ENCODE data around the gene RNF222.

DNA sequence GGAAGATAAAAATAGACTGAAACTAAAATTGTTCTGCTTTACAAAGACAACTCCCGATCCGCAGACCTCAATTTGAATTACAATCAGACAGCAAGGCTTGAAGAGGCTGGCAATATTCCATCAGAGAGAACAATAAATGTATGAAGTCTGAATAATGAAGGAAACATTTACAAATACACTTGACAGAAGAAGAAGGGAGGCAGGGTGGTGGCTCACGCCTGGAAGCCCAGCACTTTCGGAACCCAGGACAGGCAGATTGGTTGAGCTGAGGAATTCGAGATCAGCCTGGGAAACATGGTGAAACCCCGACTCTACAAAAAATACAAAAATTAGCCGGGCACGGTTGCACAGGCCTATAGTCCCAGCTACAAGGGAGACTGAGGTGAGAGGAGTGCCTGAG is 43.4 kb downstream of the RNF222 start:
- TF ChIP-seq POLR2A (IDR thresholded peaks at IDR 0.05) (no peak), CTCF (IDR thresholded peaks at IDR 0.05) (no peak)
